DMS 273 (cell line): ENCODE results near the gene GRID2IP.
"Not testable (repeated sequence)": the region's sequence is repeated elsewhere in the genome, so short reads cannot be mapped to it uniquely, and the experiment has no call there.

Experiments used
- DNase-seq: peaks from one replicate; lab custom pipeline; 2025; ENCODE audit not compliant: unreplicated experiment; lab: John Stamatoyannopoulos, UW

Gene GRID2IP

DNA sequence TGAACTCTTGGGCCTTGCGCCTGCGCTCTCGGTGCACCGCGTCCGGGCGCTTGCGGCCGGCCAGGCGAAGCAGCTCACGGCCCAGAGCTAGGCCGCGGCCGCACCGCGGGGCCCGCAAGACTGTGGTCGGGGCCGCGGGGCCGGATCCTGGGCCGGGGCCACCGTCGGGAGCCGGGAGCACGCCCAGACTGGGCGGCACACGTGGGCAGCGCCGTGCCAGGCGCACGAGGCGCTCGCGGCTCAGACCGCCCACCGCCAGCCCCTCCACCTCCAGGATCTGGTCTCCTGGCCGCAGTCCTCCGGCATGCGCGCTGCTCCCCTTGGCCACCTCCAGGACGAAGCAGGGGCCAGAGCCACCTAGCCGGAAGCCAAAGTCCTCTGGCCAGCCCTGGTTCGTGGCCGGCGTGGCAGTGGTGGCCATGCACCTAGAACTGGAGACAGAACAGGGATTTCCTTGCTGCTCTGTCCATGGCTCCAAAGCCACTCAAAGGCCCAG is at the start of gene GRID2IP:
GRID2IP (minus strand) TSS at position 446 of the 496 bp plus-strand sequence; CDS start at position 421, 25 bp downstream.
- no peak for DNase-seq

DNA sequence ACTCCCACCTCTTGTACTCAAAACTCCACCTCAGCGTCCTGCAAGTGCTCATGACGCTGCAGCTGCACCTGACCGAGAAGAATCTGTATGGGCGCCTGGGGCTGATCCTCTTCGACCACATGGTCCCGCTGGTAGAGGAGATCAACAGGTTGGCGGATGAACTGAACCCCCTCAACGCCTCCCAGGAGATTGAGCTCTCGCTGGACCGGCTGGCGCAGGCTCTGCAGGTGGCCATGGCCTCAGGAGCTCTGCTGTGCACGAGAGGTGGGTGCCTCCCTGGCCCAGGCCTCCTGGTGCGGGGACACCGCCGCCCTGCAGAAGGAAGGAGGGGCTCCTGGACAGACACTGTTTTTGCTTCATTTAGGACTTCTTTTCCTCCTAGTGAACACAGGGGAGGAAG is 48.8 kb upstream of the GRID2IP start:
- no peak for DNase-seq

DNA sequence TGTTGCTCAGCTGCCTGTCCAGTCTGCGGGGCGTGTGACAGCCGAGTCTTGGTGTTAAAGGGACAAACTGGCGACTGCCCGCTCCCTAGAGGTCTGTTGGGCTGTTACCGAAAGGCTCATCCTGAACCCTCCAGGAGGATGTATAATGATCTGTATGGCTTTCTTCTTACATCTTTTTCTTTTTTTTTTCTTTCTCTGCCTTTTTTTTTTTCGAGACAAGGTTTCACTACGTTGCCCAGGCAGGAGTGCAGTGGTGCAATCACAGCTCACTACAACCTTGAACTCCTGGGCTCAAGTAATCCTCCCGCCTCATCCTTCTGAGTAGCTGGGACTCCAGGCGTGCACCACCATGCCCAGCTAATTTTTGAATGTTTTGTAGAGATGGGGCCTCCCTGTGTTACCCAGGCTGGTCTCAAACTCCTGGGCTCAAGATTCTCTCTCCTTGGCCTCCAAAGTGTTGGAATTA is 39.4 kb upstream of the GRID2IP start:
- no peak for DNase-seq

DNA sequence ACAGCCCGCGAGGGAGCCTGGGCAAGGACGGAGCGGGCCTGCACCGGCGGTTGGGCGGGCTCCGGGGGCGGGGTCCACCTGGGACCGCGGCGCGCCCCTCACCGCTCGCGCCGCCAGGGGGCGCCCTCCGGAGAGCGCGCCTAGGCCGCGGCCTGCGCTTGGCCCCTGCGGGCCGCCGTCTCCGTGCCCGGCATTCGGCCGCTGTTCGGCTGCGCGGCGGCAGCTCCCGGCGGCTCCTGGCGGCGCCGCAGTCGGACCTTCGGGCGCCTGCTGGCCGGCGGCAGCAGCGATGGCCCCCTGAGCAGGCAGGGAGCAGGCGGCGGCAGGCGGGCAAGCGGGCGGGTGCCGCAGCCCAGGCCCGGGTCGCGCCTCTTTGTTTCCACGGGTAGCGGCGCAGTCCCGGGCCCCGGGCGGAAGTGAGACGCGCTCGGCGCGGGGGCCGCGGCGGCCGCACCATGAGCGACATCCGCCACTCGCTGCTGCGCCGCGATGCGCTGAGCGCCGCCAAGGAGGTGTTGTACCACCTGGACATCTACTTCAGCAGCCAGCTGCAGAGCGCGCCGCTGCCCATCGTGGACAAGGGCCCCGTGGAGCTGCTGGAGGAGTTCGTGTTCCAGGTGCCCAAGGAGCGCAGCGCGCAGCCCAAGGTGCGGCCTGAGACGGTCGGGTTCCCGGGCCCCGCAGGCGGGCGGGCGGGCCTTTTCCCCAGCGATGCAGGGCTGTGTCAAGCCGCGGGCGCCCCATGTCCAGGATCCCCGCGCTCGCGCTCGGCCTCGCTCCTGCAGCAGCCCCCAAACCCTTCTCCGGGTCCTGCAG is 38.8 kb upstream of the GRID2IP start, which contains the start of gene INTS15:
INTS15 (plus strand) TSS at position 193 of the 816 bp plus-strand sequence; CDS start at position 456, 263 bp downstream.
- DNase-seq: peak; percentile 96

DNA sequence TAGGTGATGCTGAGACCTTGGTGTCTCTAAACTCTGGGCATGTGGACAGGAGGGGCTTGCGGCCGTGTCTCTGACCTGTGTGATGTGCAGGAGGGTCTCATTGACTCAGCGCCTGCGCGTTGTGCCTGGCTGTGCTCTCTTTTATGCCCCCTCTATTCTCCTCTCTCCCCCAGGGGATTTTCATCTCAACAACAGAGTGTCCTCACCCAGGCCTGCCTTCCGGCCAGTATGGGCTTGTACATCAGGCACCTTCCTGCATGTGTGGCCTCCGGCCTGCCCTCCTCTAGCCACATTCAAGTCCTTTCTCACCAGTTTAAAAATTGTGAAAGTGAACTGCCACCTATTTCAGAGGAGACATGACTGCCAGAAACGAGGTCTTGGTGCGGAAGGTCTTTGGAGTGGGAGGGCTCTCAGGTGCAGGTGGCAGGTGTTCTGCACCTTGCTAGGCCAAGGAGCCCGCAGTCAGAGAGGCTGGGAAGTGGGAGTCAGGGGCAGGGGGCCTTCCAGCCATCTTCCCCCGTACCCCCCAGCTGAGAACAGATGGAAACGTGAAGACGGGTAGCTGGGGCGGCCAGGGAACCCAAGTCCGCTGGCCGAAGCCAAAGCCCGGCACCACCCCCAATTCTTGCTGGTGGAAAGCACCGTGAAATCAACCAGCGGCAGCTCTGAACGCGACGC is 38.0 kb upstream of the GRID2IP start:
- DNase-seq: no peak

DNA sequence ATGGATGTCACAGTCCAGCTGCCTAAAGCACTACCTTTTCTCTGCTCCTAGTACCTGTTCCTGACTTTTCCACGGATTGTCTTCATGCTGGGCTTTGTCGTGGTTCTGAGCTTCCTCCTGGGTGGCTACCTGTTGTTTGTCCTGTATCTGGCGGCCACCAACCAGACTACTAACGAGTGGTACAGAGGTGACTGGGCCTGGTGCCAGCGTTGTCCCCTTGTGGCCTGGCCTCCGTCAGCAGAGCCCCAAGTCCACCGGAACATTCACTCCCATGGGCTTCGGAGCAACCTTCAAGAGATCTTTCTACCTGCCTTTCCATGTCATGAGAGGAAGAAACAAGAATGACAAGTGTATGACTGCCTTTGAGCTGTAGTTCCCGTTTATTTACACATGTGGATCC is 37.3 kb upstream of the GRID2IP start:
- DNase-seq: no peak

DNA sequence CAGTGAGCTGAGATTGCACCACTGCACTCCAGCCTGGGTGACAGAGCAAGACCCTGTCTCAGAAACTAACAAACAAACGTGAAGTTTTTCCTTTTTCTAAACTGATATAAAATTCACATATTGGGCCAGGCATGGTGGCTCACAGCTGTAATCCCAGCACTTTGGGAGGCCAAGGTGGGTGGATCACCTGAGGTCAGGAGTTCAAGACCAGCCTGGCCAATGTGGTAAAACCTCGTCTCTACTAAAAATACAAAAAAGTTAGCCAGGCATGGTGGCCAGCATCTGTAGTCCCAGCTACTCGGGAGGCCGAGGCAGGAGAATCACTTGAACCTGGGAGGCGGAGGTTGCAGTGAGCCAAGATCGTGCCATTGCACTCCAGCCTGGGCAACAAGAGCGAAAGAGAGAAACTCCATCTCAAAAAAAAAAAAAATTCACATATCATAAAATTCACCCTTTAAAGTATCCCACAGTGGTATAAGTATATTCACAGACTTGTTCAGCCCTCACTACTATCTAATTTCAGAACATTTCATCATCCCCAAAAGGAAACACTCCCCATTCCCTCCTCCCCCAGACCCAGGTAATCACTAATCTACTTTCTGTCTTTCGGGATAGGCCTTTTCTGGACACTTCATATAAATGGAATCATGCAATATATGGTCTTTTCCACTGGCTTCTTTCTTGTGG is 34.6 kb upstream of the GRID2IP start:
- DNase-seq: not testable (repeated sequence)

DNA sequence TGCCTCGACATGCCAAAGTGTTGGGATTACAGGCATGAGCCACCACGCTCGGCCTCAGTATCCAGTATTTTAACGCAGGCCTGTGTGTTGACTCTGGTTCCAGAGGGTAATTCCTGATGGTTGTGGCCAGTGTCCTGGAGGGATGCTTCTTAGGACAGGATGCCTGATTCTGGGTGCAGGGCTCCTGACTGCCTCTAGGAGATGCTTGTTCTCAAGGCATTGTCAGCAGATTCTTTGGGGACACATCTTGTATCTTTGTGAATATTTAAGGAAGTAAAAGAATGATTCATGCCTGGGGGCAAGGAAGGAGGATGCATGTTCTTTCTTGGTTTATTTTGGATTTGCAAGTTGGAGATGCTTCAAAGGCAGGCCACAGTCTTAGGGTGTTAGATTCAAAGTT is 28.2 kb upstream of the GRID2IP start:
- DNase-seq: peak; percentile 17

DNA sequence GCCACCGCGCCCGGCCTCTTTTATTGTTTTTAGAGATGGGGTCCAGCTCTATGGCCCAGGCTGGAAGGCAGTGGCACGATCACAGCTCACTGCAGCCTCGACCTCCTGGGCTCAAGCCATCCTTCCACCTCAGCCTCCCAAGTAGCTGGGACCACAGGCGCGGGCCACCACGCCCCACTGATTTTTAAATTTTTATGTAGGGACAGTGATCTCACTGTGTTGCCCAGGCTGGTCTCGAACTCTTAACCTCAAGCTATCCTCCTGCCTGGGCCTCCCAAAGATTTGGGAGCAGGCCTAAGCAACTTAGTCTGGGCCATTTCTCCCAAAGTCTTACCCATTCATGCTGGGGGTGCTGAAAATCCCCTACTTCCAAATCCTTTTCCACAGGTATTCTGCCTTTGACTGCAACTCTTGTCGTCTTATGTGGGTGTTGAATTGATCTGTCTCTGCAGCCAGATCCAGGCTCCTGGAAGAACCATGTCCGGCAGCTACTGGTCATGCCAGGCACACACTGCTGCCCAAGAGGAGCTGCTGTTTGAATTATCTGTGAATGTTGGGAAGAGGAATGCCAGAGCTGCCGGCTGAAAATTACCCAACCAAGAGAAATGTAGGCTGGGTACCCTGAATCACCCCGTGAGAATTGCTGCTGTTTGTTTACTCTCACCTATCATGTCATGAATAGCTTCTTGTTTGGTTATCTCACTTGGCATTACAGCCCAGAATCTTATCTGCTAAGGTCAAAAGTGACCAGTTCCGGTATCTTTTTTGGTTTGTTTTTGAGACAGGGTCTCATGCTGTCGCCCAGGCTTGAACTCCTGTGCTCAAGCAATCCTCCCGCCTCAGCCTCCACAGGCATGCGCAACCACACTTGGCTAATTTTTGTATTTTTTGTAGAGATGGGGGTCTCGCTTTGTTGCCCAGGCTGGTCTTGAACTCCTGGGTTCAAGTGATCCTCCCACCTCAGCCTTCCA is 27.1 kb upstream of the GRID2IP start:
- DNase-seq: no peak

DNA sequence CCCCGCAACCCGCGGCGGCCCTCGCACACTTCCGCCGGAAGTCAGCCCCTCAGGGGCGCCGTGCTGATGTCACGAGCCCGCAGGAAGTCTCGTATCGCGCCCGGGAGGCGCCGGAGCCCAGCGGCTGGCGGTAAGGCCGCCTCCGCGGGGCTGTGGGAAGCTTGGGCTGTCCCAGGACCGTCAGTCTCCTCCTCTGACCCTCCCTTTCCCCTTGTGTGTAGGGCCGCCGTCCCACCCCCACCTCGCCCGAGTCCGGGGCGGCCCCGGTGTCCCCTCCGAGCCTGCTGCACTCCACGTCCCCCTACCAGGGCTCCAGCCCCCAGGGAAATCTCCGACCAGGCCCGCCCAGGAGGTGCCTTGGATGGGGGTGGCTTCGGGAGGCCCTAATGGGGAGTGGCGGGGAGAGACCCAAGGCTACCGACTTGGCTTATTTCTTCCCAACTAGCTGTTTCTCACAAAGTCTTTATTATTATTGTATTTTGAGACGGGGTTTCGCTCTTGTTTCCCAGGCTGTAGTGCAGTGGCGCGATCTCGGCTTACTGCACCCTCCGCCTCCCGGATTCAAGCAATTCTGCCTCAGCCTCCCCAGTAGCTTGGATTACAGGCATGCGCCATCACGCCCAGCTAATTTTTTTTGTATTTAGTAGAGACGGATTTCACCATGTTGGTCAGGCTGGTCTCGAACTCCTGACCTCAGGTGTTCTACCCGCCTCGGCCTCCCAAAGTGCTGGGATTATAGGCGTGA is 26.3 kb upstream of the GRID2IP start, which contains the start of gene ZDHHC4:
ZDHHC4 (plus strand) TSS at position 86 of the 745 bp plus-strand sequence. CDS start 3,108 bp downstream, outside the sequence.
- peak; percentile 98 for DNase-seq

DNA sequence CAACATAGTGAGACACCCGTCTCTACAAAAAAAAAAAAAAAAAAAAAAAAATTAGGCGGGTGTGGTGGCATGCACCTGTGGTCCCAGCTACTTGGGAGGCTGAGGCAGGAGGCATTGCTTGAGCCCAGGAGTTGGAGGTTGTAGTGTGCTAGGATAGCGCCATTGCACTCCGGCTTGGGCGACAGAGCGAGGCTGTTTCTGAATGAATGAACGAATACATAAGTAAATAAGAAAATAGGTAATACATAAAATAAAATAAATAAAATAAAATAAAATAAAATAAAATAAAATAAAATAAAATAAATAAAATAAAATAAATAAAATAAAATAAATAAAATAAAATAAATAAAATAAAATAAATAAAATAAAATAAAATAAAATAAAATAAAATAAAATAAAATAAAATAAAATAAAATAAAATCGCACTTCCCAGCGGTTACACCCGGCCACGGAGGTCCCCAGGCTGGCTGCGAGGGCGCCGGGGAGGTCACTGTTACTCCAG is 25.7 kb upstream of the GRID2IP start:
- peak; percentile 51 for DNase-seq

DNA sequence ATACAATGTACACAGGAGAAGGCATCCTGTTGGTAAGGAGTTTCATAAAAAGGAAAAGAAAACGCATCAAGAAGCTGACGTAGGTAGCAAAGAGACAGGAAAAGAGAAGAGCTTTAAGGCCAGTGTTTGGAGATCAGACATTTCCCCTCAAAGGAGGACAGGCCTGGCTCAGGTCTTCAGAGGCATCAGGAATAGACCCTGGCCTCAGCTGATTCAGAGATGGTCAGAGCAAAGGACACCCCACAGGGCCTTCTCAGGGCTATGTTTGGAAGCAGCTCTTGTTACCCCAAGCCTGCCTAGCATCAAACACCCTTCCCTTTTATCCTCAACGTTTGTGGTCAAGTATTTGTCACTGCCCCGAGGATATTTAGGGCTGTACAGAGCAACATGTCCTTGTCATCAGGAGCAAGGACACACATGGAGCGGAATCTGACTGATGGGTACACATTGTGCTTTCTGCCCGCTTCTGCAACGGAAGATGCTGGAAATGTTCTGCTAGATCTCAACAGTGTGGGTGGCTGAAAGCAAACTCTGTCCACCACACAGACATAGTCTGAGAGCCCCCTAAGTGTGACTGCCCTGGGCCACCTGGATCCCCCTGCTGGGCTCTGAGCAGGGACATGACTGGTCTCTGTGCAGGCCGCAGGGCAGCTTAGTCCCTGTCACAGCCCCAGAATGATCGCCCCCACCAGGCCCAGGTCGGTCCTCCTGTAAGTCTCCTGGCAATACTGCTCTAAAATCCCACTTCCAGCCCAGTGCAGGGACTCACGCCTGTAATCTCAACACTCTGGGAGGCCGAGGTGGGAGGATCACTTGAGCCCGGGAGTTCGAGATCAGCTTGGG is 25.0 kb upstream of the GRID2IP start:
- DNase-seq: peak; percentile 51

DNA sequence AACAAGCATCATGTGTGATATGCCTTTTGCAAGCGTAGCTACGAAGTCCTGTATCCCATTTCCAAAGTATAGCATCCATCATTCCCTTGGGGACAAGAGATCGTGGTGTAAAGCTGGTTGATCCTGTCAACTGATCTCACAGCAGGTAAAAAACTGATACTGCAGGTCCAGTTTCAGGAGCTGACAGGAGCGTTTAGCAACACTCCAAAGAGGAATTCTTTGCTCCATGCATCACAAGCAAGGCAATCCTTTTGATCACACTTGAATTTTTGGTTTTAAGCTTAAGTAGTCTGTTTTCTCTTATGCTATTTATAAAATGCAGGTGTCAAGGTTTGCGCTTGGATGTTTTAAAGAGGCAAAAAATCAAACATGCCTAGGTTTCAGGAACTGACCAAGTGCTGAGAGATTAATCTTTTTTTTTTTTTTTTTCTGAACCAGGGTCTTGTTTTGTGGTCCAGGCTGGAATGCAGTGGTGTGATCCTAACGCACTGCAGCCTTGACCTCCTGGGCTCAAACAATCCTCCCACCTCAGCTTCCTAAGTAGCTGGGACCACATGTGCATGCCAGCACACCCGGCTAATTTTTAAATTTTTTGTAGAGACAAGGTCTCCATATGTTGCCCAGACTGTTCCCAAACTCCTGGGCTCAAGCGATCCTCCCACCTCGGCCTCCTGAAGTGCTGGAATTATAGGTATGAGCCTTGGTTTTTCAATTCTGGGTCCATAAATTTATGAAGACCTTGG is 24.2 kb upstream of the GRID2IP start:
- no peak for DNase-seq

DNA sequence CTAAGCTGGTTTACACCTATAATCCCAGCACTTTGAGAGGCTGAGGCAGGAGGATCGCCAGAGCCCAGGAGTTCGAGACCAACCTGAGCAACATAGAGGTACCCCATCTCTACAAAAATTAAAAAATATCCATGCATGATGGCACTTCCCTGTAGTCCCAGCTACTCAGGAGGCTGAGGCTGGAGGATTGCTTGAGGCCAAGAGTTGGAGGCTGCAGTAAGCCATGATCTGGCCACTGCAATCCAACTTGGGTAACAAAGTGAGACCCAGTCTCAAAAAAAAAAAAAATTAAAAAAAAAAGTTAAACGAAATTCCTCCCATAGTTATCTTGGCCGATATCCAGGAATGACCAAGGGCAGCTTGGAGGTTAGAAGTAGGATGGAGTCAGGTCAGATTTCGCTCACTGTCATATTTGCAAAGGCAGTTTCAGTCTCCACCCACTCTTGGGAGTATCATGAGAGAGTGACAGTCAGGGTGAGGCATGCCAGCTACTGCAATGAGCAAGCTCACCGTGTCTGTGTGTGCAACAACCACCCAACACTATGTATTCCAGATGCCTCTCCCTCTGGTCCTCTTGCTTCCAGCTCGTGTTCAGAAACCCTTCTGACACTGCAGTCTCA is 20.0 kb upstream of the GRID2IP start:
- peak; percentile 51 for DNase-seq

DNA sequence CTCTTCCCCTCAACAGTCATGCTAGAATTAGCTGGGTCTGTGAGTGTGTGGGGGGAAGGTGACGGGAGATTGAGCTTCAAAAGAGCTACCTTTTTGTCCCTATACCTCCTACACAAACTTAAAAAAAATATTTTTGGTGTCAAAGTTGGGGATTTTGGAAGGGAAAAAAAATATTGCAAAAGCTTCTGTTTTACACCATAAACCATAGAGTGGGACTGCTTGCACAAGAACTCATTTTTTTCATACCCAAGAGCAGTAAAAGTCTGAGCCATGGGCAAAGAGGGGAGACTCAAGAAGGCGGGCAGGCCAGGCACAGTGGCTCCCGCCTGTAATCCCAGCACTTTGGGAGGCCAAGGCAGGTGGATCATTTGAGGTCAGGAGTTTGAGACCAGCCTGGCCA is 16.6 kb upstream of the GRID2IP start:
- no peak for DNase-seq

DNA sequence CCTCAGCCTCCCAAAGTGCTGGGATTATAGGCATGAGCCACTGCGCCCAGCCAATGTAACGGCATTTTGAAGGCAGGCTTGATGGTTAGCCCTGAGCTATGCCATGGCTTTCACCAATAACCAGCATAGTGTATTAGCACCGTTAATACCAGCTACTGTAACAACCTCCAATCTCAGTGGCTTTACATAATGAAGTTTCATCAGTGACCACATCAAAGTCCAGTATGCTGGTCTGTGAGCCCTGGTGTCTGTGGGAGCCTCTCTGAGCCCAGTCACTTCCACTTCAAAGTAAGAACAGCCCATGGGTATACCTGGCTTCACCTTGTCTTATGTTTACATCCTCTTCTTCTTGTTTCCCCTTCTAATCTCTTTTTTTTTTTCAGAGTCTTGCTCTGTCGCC is 14.4 kb upstream of the GRID2IP start:
- no peak for DNase-seq
